ENCODE measurements around the gene SULF2. TPM values are rescaled to one million over a fixed set of nuclear protein-coding genes. Genes with fewer than 3 reads are reported as not detected.

SULF2 gene
- total and polyA plus RNA-seq, 2 of the 4 experiments (the other 2 are of a cell fraction) = 0.54 to 0.77 TPM

DNA sequence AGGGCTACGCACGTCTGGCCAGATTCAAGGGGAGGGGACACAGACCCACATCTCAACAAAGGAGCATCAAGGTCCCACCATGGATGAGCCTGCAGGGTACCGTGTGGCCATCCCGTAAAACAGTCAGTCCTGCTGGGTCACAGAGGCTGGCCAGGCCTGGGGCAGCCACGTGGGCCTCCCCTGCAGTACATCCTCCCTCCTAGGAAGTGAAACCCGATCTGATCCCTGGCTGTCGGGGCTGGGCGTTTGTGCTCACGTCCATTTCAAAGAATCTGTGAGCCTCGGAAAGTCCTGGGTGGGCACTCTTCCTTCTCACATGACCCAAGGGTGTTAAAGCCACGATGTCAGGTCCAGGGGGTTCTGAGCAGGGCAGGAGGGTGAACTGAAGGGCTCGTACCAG, 14.3 kb downstream of the SULF2 start:
- no peak overlapping the region for H4K8ac ChIP-seq (ENCODE audit: low read depth in 2 of 2, low read length in 2 of 2)
- TF ChIP-seq NFE2L2 (IDR thresholded peaks at IDR 0.05; ENCODE audit: low read depth, low read length) (no peak), POLR2A (IDR thresholded peaks at IDR 0.05; ENCODE audit: low read depth, low read length) (no peak), BHLHE40 (IDR thresholded peaks at IDR 0.05; ENCODE audit: low read depth, low read length) (no peak), SMC3 (IDR thresholded peaks at IDR 0.05; ENCODE audit: low read depth, low read length) (no peak), MAFK (IDR thresholded peaks at IDR 0.05; ENCODE audit: low read depth, low read length) (no peak), MAZ (IDR thresholded peaks at IDR 0.05; ENCODE audit: borderline replicate concordance, low read depth, low read length) (no peak), FOS (IDR thresholded peaks at IDR 0.05; ENCODE audit: low read depth, low read length) (no peak), CHD1 (IDR thresholded peaks at IDR 0.05; ENCODE audit: low read depth, low read length) (no peak), MXI1 (IDR thresholded peaks at IDR 0.05; ENCODE audit: borderline replicate concordance, low read depth, low read length) (no peak), RAD21 (IDR thresholded peaks at IDR 0.05; ENCODE audit: low read length) (no peak), RFX5 (IDR thresholded peaks at IDR 0.05; ENCODE audit: low read depth, low read length) (no peak)
- TF ChIP-seq, protein P1, sequence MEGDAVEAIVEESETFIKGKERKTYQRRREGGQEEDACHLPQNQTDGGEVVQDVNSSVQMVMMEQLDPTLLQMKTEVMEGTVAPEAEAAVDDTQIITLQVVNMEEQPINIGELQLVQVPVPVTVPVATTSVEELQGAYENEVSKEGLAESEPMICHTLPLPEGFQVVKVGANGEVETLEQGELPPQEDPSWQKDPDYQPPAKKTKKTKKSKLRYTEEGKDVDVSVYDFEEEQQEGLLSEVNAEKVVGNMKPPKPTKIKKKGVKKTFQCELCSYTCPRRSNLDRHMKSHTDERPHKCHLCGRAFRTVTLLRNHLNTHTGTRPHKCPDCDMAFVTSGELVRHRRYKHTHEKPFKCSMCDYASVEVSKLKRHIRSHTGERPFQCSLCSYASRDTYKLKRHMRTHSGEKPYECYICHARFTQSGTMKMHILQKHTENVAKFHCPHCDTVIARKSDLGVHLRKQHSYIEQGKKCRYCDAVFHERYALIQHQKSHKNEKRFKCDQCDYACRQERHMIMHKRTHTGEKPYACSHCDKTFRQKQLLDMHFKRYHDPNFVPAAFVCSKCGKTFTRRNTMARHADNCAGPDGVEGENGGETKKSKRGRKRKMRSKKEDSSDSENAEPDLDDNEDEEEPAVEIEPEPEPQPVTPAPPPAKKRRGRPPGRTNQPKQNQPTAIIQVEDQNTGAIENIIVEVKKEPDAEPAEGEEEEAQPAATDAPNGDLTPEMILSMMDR (conservative IDR thresholded peaks at IDR 0.05; ENCODE audit: low read depth, low read length) = no peak
- TF ChIP-seq, protein P2, sequence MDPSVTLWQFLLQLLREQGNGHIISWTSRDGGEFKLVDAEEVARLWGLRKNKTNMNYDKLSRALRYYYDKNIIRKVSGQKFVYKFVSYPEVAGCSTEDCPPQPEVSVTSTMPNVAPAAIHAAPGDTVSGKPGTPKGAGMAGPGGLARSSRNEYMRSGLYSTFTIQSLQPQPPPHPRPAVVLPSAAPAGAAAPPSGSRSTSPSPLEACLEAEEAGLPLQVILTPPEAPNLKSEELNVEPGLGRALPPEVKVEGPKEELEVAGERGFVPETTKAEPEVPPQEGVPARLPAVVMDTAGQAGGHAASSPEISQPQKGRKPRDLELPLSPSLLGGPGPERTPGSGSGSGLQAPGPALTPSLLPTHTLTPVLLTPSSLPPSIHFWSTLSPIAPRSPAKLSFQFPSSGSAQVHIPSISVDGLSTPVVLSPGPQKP (IDR thresholded peaks at IDR 0.05; ENCODE audit: borderline replicate concordance, low read depth, low read length) = no peak
- TF ChIP-seq, protein P3, sequence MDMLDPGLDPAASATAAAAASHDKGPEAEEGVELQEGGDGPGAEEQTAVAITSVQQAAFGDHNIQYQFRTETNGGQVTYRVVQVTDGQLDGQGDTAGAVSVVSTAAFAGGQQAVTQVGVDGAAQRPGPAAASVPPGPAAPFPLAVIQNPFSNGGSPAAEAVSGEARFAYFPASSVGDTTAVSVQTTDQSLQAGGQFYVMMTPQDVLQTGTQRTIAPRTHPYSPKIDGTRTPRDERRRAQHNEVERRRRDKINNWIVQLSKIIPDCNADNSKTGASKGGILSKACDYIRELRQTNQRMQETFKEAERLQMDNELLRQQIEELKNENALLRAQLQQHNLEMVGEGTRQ (IDR thresholded peaks at IDR 0.05; ENCODE audit: low read depth, low read length) = no peak
- H2BK15ac ChIP-seq (ENCODE audit: low read depth, low read length) = no peak overlapping the region
- no TSS peak for BruUV-seq (replicated peaks)
- no peak overlapping the region for H2BK120ac ChIP-seq (ENCODE audit: low read depth, low read length)
- no peaks in the 10 kb centered on the region for H3K36me3 ChIP-seq (ENCODE audit: control insufficient read depth, insufficient read depth, low read length)
- no peak overlapping the region for H3K9ac ChIP-seq (ENCODE audit: low read depth, low read length)
- ATAC-seq (ENCODE audit: low read depth) (no peak), DNase-seq (no peak)
- H2BK5ac ChIP-seq (ENCODE audit: low read depth, low read length, poor library complexity, severe bottlenecking) = no peak overlapping the region
- in situ Hi-C loops (cut with MboI; ENCODE audit: low sequenced_read_pairs) = no loop called here
- H3K14ac ChIP-seq (replicated peaks; ENCODE audit: low read depth, low read length) = no peak overlapping the region
- no peak overlapping the region for H3K23ac ChIP-seq (ENCODE audit: low read depth, low read length)
- no peak overlapping the region for H3K27ac ChIP-seq (ENCODE audit: insufficient read depth, low read length)
- WGBS, 2 experiments (ENCODE audit: extremely low coverage in 2 of 2, insufficient read length in 1 of 2) = no CpG with 5 or more reads among the region's 12 CpGs
- H3K4ac ChIP-seq (ENCODE audit: low read depth, low read length) = no peak overlapping the region
- ChIA-PET POLR2A (ENCODE audit: unreplicated experiment) (no interaction called here), CTCF (no interaction called here)
- H3K4me2 ChIP-seq (ENCODE audit: low read depth, low read length) = no peak overlapping the region
- H3K79me1 ChIP-seq (ENCODE audit: low read depth in 1 of 2, low read length in 2 of 2) = no peaks in the 10 kb centered on the region
- H3K4me3 ChIP-seq (ENCODE audit: insufficient read depth, low read depth, low read length) = no peak overlapping the region
- H3K4me1 ChIP-seq (ENCODE audit: control insufficient read depth, insufficient read depth, low read length) = no peaks in the 10 kb centered on the region
- H4K91ac ChIP-seq (ENCODE audit: insufficient read depth, low read depth, low read length) = no peak overlapping the region
- no peak overlapping the region for H2BK20ac ChIP-seq (ENCODE audit: low read depth, low read length)
- peaks cover 12% of the 10 kb centered on the region; the same call in 1 of the 2 replicates for H3K9me3 ChIP-seq (ENCODE audit: control insufficient read depth, insufficient read depth, low read length)
- H2AK9ac ChIP-seq (replicated peaks; ENCODE audit: low read depth, low read length, poor library complexity) = no peak overlapping the region
- dilution Hi-C loops (cut with HindIII; ENCODE audit: low sequenced_read_pairs, unreplicated experiment) = no loop called here
- no peak overlapping the region for H4K5ac ChIP-seq (ENCODE audit: low read depth, low read length)
- H3K27me3 ChIP-seq (ENCODE audit: control insufficient read depth, insufficient read depth, low read length) = no peaks in the 10 kb centered on the region; the same call in none of the 2 replicates
- H2AFZ ChIP-seq (replicated peaks; ENCODE audit: low read length, poor library complexity) = peak overlapping the region; percentile 11
- intact Hi-C loops (cut with micrococcal nuclease) = no loop called here
- no peak overlapping the region for H3K18ac ChIP-seq (ENCODE audit: low read depth, low read length)
- H3K9me1 ChIP-seq (ENCODE audit: insufficient read depth, low read length) = no peaks in the 10 kb centered on the region
- H3K56ac ChIP-seq (ENCODE audit: extremely low read depth, insufficient read depth, low read length) = no peak overlapping the region
- H2AK5ac ChIP-seq (ENCODE audit: low read depth, low read length) = no peak overlapping the region
- H4K20me1 ChIP-seq (ENCODE audit: insufficient read depth, low read length) = no peaks in the 10 kb centered on the region

Data from IMR-90 (cell line).